Activated T-helper 9 cell treated with anti-CD3 and anti-CD28 coated beads, Interleukin-2, amount 50 U/mL, for 16 hours (primary cell): ENCODE measurements around the gene OR2M5.

Experiments used
- DNase-seq: peaks from one replicate; pipeline ENCODE4 v3.0.0-alpha.2; 2020; ENCODE audit warnings: low read depth

OR2M5 gene, protein sequence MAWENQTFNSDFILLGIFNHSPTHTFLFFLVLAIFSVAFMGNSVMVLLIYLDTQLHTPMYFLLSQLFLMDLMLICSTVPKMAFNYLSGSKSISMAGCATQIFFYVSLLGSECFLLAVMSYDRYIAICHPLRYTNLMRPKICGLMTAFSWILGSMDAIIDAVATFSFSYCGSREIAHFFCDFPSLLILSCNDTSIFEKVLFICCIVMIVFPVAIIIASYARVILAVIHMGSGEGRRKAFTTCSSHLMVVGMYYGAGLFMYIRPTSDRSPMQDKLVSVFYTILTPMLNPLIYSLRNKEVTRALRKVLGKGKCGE

DNA sequence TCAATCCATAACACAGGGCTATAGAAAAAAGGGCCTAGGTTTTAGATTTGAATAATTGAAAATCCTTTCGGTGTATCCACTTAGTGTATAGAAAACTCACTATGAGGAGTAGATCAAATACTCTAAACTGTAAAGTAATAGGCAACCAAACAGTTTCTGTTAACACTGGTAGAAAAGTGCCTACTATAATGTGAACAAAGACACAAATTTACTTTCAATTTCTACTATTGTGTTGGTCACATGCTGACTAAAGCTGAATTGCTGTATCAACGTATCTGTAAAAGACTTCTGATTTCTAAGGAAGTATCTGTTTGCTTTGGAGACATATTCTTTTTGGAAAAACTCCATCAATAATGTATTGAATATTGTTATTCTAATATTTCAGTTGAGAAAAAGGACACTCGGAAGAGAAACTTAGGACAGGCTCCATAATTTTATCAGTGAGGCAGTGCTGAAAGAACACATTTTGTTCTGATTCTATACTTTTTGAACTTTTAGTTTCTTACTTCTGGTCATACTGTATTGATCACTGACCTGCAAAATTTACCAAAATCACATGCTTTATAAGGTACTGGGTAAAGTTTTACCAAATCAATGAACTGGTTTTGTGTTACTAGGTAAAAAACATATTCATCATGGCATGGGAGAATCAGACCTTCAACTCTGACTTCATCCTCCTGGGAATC, at the start of gene OR2M5:
Gene OR2M5, plus strand, starts transcription at position 636 of the 686 bp plus-strand sequence. Its CDS starts 0 bp downstream, at position 636.
- DNase-seq: no peak

DNA sequence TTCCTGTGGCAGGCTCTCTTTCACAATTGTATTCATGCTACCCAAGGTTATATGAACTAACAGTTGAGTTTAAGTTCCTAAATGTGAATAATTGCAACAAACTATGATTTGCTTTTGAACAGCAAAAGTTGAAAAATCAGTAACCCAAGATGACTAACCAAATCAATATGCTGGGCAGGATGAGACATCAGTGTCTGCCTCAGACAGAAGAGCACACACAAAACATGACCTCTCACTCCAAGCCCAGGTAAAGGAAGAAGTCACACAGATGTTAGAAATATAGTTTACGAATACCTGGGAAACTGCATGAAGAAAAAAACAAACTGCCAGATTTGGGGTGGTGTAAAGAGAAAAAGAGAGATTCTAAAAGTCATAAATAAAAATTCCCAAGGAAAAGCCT, 46.4 kb upstream of the OR2M5 start:
- DNase-seq: no peak

- DNase-seq: no peak
Observed at GRCh38 chr1:248102847-248103246, 42.1 kb upstream of the OR2M5 start.

DNA sequence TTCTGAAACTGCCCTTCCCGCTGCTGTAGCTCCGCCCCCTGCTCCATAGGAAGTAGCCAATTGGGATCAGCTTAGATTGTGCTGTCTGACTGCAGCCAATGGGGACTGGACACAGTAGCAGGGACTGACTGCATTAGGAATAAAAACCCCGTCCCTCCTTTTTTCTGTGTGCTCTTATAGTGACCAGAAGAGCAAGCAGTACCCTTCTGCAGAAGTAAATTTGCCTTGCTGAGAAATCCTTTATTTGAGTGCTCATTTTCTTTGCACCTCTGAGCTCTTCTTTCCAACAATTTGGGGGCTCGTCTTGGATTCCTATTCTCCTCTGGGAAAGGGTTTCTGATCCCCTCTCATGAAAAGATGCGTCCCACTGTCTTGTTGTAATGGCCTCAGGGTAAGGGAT, 33.8 kb upstream of the OR2M5 start:
- no peak for DNase-seq

GRCh38 chr1:248114890-248115289, 30.1 kb upstream of the OR2M5 start:
- DNase-seq: no peak

DNA sequence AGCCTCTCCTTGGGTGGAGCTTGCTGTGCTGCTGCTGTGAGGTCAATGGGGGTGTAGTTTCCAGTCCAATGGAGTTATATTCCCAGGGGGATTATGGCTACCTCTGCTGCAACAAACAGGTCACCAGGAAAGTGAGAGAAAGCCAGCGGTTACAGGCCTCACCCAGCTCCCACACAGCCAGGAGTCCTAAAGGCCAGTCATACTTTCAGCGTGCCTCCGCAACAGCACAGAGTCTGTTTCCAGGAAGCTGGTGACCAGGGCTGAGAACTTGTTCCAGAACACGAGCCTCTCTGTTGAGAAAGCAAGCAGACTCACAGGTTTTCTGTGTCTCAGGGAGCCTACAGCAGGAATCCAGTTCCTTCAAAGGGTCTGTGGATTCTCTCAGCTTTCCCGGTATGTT, 17.3 kb upstream of the OR2M5 start:
- no peak for DNase-seq

GRCh38 chr1:248136811-248137210, 8.1 kb upstream of the OR2M5 start:
- DNase-seq: no peak

- DNase-seq: no peak
Observed at GRCh38 chr1:248140846-248141245, 4.1 kb upstream of the OR2M5 start.

GRCh38 chr1:248143311-248143710, 1.6 kb upstream of the OR2M5 start:
- DNase-seq: no peak

- DNase-seq: no peak
Observed at GRCh38 chr1:248152056-248152827, 7.3 kb downstream of the OR2M5 start.

DNA sequence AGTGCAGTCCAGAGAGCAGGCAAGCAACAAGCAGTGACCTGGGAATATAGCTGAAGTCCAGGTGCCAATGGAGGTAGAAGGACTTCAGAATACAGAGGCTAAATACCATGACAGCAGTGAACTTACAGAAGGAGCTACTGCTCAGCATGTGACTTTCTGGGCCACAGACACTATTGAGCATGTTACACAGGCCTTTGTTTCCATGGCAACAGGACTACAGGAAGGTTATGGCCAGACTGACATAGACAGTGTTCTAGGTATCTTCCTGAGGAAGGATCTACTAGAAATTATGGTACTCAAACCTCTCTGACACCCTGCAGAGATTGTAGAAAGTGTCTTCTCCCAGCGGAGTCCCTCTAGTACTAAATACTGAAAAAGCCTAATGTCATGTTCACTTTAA, 11.0 kb downstream of the OR2M5 start:
- no peak for DNase-seq

GRCh38 chr1:248158758-248159157, 13.8 kb downstream of the OR2M5 start:
- DNase-seq: no peak

GRCh38 chr1:248164031-248164430, 19.1 kb downstream of the OR2M5 start:
- DNase-seq: no peak

DNA sequence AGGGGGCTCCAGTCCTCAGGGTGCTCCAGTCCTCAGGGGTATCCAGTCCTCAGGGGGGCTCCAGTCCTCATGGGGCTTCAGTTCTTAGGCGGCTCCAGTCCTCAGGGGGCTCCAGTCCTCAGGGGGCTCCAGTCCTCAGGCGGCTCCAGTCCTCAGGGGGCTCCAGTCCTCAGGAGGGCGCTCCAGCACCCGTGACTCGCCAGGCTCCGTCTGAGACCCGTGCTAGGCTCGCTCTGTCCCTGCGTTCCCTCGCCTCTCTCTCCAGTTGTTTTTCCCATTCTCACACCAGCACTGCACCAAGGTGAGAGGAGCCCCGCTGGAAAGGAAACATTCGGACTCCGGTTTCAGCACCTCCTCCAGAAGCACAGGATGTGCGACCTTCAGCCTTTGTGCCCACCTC, 20.2 kb downstream of the OR2M5 start:
- DNase-seq: no peak

- DNase-seq: no peak
Observed at GRCh38 chr1:248174521-248174920, 29.6 kb downstream of the OR2M5 start, which contains the start of gene OR2M2. OR2M2 (plus strand) TSS chr1:248174821; CDS start chr1:248179986, 5,165 bp downstream.

- no peak for DNase-seq
Observed at GRCh38 chr1:248183996-248184395, 39.0 kb downstream of the OR2M5 start.

DNA sequence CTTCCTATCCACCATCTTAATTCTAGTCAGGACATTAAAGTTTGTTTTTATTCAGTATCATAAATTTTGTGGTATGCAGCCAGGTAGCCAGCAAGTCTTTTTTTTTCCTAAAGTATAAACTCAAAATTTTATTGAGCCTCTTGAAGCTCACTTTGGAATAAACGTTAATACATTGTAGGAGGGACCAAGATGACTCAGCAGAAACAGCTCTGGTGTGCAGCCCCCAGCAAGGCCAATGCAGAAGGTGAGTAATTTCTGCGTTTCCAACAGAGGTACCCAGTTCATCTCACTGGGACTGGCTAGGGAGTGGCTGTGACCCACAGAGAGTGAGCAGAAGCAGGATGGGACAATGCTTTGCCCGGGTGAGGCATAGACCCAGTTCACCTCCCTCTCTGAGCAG, 42.4 kb downstream of the OR2M5 start:
- DNase-seq: no peak

DNA sequence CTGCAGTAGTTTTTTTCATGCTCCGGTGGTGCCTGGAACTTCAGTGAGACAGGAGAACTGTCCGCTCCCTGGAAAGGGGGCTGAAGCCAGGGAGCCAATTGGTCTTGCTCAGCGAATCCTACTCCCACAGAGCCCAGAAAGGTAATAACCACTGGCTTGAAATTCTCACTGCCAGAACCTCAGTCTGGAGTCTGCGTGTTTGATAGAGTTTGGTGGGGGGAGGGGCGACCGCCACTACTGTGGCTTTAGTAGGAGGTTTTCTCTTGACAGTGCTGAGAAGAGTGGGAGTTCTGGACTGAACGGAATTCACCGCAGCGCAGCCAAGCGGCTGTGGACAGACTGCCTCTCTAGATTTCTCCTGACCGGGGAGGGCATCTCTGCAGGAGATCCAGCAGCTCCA, 44.1 kb downstream of the OR2M5 start:
- no peak for DNase-seq

GRCh38 chr1:248194117-248194516, 49.2 kb downstream of the OR2M5 start:
- no peak for DNase-seq
